ENCODE measurements around the gene SPRYD3.
A peak's percentile ranks its signal among the peaks of the same experiment; 100 is the strongest.

The SPRYD3 gene

DNA sequence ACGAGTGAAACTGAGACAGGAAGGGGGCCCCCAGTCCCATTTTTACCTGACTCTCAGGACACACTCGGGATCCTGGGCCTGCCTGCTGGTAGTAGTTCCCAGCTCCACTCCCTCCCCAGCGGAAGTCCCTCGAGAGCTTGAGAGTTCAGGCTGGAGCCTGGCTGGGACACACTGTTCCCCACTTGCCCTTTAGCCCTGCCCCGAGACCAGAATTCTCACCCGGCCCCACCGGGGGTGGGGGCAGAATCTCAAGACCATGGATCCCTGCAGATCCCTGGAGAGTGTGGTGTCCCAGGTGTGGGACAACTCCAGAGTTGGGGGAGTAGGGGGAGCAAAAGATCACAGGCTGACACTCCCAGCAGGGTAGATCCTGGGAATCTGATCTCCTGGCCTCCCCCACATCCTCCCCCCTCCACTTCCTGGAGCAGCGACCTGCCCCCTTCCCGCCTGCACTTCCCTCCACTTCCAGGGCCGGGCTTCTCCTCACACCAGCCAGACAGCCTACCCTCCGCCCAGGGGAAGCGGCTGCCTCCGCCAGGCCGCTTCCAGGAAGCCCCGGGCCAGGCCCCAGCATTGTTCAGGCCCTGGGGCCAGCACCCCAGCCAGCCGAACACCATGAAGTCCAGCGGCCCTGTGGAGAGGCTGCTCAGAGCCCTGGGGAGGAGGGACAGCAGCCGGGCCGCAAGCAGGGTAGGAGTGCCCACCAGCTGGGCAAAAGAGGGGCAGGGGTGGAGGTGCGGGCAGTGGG is 29.4 kb downstream of the SPRYD3 start, which contains the start of gene TNS2:
Gene TNS2, plus strand, starts transcription at position 495 of the 748 bp plus-strand sequence. Its CDS starts 121 bp downstream, at position 616.
- peak within 1 kb of the TSS; percentile 99 for H3K27ac ChIP-seq
- TF ChIP-seq, protein P1, sequence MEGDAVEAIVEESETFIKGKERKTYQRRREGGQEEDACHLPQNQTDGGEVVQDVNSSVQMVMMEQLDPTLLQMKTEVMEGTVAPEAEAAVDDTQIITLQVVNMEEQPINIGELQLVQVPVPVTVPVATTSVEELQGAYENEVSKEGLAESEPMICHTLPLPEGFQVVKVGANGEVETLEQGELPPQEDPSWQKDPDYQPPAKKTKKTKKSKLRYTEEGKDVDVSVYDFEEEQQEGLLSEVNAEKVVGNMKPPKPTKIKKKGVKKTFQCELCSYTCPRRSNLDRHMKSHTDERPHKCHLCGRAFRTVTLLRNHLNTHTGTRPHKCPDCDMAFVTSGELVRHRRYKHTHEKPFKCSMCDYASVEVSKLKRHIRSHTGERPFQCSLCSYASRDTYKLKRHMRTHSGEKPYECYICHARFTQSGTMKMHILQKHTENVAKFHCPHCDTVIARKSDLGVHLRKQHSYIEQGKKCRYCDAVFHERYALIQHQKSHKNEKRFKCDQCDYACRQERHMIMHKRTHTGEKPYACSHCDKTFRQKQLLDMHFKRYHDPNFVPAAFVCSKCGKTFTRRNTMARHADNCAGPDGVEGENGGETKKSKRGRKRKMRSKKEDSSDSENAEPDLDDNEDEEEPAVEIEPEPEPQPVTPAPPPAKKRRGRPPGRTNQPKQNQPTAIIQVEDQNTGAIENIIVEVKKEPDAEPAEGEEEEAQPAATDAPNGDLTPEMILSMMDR (conservative IDR thresholded peaks at IDR 0.05; ENCODE audit: low read depth) = no peak
- ChIA-PET POLR2A (ENCODE audit: low non-redundant PET) (no interaction called here), CTCF (interaction anchor here (1.5 to 1.7 kb wide), 2 partner anchors 11 to 16 kb away, joined by 3 to 7 read pairs; no protein-coding TSS in a partner anchor)
- DNase-seq (ENCODE audit: low spot score) = peak; percentile 66

DNA sequence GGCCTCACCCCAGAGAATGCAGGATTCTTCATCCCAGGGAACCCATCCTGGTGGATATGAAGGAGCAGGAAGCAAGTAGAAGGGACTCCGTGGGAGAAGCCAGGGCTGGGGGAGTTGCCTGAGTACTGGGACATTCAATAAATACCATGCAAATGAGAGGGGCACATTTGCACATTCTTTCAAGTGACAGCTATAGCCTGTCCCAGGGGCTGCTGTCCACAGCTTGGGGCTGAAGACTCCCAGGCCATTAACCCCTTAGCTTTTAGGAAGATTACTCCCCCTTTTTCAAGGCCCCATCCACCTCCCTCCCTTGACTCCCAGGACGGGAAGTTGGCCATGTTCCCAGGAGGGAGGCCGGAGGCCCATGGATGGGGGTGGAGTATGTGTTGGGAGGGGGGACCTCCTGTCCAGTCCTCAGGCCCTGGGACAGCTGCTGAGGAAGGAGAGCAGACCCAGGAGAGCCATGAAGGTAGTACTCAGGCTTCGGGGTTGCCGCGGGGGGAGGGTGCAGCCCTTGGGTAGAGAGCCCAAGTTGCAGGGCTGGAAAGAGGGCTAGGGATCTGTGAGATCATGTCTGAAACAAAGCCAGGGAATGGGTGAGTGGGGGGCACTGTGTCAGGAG is 30.3 kb downstream of the SPRYD3 start:
- CTCF ChIA-PET = interaction anchor here (1.2 to 1.7 kb wide), 3 partner anchors 10 to 17 kb away, joined by 3 to 7 read pairs (median 3); no protein-coding TSS in a partner anchor
- peak overlapping the region; percentile 99 for H3K27ac ChIP-seq
- TF ChIP-seq, protein P1 (conservative IDR thresholded peaks at IDR 0.05; ENCODE audit: low read depth) = no peak
- DNase-seq (ENCODE audit: low spot score) = no peak
- POLR2A ChIA-PET (ENCODE audit: low non-redundant PET) = no interaction called here

DNA sequence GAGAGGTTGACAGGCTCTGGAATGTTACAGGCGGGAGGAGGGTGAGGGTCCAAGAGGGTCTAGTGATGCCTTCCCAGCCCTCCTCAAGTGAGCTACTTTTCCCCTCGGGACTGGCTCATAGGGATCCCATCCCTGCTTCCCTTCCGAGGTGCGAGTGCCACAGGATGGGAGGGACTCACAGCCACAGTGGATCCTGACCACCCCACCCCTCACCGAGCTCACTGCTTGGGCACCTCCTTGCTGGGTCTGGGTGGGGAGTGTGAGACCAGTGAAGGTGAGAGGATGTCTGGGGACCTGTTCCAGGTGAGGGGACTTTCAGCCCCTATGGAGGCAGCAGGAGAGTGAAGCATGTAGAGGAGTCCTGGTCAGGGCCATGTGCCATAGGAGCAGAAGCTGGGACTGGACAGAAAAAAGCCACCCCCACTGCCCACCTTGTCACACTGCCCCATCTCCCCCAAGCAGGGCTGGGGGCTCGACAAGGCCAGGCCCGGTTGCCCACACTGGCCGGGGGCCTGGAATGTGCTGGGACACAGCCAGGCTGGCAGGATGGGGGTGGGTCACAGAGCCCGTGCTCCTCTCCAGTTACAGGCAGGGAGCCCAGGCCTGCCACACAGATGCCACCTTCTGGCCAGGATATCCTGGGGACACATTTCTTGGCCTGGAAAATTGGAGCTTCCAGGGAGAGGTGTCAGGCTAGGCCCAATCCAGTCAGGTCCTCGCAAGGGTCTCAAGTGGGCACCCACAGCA is 31.0 kb downstream of the SPRYD3 start:
- TF ChIP-seq, protein P1 (conservative IDR thresholded peaks at IDR 0.05; ENCODE audit: low read depth) = peak; percentile 27; the same call in 1 of the 2 replicates
- CTCF ChIA-PET = interaction anchor here (0.6 to 1.7 kb wide), 10 partner anchors 9 to 527 kb away, joined by 3 to 8 read pairs (median 4); no protein-coding TSS in a partner anchor
- H3K27ac ChIP-seq = peak overlapping the region; percentile 99
- DNase-seq (ENCODE audit: low spot score) = no peak
- POLR2A ChIA-PET (ENCODE audit: low non-redundant PET) = interaction anchor here (0.7 kb wide), 1 partner anchor 1262 kb away, joined by 3 read pairs; no protein-coding TSS in a partner anchor

DNA sequence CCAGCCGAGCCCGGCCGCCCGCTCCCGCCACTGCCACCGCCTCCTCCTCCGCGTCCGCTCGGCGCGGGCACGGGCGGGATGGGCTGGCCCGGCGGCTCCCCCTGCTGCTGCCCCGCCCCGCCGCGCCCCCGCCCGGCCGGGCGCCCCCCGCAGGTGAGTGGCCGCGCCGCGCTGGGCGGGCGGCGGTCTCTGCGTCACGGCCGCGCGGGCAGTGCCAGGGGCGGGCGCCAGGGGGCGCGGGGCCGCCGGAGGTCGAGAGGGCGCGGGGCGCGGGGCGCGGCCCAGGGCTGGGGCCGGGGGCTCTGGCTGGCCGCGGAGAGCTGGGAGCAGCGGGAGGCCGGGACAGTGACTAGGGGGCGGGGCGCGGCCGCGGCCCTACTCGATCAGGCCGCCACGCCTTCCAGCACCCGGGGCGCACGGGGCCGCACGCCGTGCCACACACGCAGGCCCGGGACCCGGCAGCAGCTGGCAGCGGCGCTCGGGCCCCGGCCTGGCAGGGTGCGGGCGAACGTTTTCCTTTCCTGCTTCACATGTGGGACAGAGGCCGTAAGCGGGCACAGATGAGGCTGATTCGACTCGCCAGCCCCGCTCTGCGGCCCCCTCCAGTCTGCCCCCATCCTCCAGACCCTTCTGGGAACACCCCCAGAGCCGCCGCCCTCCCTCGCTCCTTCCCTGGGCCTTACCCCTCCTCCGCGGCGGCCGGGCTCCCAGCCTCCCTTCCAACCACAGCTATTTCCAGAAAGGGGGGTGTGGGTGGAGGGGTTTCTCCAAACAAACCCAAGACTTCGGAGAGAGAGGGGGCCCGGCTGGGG is 31.8 kb downstream of the SPRYD3 start:
- ChIA-PET POLR2A (ENCODE audit: low non-redundant PET) (interaction anchor here (0.6 kb wide), 1 partner anchor 467 kb away, joined by 3 read pairs; no protein-coding TSS in a partner anchor), CTCF (interaction anchor here (0.6 to 1.6 kb wide), 9 partner anchors 9 to 527 kb away, joined by 3 to 8 read pairs (median 4); no protein-coding TSS in a partner anchor)
- TF ChIP-seq, protein P1 (conservative IDR thresholded peaks at IDR 0.05; ENCODE audit: low read depth) = peak; percentile 89
- DNase-seq (ENCODE audit: low spot score) = peak; percentile 76
- peak overlapping the region; percentile 99 for H3K27ac ChIP-seq

DNA sequence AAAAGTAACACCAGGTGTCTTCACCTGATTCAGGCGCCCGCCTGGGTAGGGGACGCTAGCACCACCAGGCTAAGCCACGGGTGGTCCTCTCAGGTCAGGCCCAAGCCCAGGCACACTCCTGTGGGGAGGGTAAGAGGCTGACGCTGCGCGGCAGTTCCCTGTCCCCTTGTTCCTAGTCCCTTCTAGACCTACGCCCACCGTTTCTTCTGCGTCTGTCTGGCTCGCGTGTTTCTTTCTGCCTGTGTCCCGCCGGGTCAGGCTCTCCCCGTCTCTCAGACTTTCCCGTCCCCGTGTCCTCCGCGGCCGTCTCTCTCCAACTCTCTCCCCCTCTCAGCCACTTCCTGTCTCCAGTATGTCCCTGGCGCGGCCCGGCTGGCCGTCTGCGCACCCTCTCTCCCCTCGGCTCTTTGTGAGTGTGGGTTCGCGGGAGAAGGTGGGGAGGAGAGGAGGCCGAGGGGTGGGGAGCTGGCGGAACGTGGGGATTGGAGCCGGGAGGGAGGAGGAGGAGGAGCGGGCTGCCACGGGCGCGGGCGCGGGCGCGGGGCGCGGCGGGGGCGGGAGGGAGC is 32.5 kb downstream of the SPRYD3 start:
- DNase-seq (ENCODE audit: low spot score) = peak; percentile 66
- TF ChIP-seq, protein P1 (conservative IDR thresholded peaks at IDR 0.05; ENCODE audit: low read depth) = no peak
- ChIA-PET CTCF (interaction anchor here (1.0 to 1.6 kb wide), 5 partner anchors 8 to 526 kb away, joined by 3 to 8 read pairs (median 4); no protein-coding TSS in a partner anchor), POLR2A (ENCODE audit: low non-redundant PET) (interaction anchor here (0.6 kb wide), 1 partner anchor 466 kb away, joined by 3 read pairs; no protein-coding TSS in a partner anchor)
- peak overlapping the region; percentile 99 for H3K27ac ChIP-seq
